Brain pericyte (primary cell): ENCODE measurements around the gene ZMPSTE24.
A peak's percentile ranks its signal among the peaks of the same experiment; 100 is the strongest.
"Not testable (repeated sequence)": the region's sequence is repeated elsewhere in the genome, so short reads cannot be mapped to it uniquely, and the experiment has no call there.

Source experiments
- DNase-seq: peaks from one replicate; pipeline ENCODE4 v3.0.0-alpha.2; 2012; ENCODE audit warnings: low read depth, low spot score

Gene ZMPSTE24

GRCh38 chr1:40316595-40317393 lies 58.8 kb downstream of the ZMPSTE24 start, which contains the start of gene COL9A2:
Gene COL9A2 (minus strand): TSS chr1:40317286. CDS start chr1:40317197, 89 bp downstream.
- DNase-seq = no peak

- DNase-seq = no peak
Observed at GRCh38 chr1:40317394-40318074, 59.5 kb downstream of the ZMPSTE24 start.

GRCh38 chr1:40318476-40318875 lies 60.4 kb downstream of the ZMPSTE24 start:
- no peak for DNase-seq

GRCh38 chr1:40318970-40319621 lies 61.1 kb downstream of the ZMPSTE24 start:
- no peak for DNase-seq

- not testable (repeated sequence) for DNase-seq
Observed at GRCh38 chr1:40331403-40331802, 73.4 kb downstream of the ZMPSTE24 start.

- no peak for DNase-seq
Observed at GRCh38 chr1:40332695-40333094, 74.7 kb downstream of the ZMPSTE24 start.

- DNase-seq = no peak
Observed at GRCh38 chr1:40337443-40337842, 79.4 kb downstream of the ZMPSTE24 start.

- DNase-seq = peak; percentile 47
Observed at GRCh38 chr1:40338745-40339419, 80.8 kb downstream of the ZMPSTE24 start.

GRCh38 chr1:40339420-40340323 lies 81.6 kb downstream of the ZMPSTE24 start:
- DNase-seq = no peak

GRCh38 chr1:40341491-40342380 lies 83.7 kb downstream of the ZMPSTE24 start:
- DNase-seq = no peak

- DNase-seq = not testable (repeated sequence)
Observed at GRCh38 chr1:40342381-40342717, 84.3 kb downstream of the ZMPSTE24 start.
